ENCODE results near the gene AMIGO1.

AMIGO1 gene

DNA sequence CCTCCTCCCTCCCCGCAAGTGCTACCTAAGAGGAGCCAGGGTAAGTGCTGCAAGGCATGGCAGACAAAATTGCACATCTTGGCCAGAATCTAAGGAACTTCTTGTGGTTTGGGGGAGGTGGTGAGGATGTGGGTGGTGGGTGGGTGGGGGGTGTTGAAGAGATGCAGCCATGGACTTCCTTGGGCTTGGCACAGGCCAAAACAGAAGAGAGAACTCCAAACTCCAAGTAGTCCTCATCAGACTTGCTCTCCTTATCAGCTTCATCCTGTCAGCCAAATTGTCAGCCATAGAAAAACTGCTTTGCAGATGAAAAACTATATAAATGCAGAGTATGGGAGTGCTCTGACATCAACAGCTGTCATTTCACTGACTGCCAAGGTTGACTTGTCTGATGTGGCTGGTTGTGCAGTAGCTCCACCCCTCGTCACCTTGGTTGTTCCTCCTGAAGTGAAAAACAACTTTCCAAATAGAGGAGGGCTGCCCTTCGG is 7.1 kb downstream of the AMIGO1 start:
- DNase-seq (ENCODE audit: low read depth in 2 of 2), result no peak

DNA sequence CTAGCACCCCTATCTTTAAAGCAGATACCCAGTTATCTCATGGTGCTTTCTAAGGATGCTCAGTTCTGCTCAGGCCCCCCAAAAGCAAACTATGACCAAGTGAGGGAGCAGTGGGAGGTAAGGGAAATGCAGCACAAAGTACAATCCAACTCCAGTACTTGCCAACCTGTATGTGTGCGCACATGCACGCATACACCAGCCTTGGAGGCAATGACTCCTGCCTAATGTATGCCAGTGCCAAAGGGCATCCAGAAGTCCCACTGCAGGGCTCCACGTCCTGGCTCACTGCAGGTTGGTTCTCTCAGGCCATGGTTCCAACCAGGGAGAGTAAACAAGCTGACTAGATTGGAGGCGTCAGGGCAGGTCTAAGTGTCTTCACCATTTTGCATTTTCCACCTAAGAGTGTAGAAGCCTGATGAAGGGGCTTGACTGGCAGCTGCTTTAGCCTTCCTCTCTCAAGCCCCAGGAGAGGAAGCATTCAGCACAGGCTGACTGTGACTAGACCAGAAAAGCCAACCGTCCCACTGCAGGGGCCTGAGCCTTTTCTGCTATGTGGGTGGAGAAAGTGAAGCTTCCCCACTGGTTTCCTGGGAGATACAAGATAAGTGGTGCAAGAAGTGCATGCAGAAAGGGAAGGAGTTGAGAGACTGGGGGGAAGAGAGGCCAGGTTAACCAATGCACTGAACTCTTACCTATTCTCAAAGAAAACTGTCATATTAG is 7.7 kb downstream of the AMIGO1 start:
- no peak for DNase-seq (ENCODE audit: low read depth in 2 of 2)

DNA sequence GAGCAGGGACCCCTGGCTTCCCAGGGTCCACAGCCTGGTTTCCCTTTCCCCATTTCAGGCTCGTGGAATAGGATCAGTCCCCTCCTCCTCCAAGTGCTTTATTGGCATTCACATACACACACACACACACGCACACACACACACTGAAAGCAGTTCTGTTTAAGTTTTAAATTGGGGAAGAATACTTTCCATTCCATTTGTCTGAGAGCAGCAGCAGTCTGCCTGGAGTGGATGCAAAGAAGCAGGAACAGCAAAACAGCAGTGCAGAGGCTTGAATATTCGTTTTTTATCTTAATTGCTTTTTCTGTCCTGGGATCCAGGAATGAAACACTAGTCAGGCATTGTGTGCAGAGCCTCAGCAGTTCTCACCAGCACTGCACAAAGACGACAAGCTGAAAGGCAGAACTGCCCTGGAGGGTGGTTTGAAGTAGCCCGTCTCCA is 8.6 kb downstream of the AMIGO1 start:
- no peak for DNase-seq (ENCODE audit: low read depth in 2 of 2)

DNA sequence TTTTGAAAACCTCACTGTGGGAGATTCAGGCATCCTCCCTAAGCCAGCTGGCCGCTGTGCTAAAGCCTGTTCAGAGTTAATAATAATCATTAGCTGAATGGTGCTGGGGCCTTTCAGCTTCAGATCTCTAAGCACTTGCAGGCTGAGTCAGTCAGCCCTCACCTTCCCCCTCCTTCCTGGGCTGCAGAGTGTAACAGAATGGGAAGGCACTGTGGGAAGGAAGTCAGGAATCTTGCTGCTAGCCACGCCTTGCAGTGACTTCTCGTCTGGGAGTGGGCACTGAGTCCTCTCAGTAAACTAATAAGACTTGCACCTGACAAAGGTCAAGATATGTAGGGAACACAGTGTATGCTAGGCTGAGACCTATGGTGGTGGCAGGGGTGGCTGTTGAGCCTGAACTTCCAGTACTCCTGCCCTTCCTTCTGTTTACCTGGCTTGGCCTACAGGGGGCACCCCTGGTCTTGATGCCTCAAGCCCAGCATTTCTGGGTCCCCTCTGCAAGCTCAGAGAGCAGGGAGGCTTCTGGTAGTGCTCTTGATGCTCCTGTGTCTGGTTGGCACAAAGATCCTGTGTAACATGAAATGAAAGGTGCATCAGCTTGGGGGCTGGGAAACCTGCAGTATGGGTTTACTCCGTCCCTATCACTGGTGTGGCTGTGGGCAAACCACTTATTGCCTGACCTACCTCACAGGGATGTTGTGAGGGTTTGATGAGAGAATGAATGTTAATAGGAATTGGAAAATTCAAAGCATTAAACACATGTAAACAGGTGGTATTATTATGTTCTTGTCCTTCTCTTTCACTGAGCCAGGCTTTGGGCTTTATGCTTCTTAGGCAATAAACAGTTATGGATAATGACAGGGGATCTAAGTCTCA is 9.6 kb downstream of the AMIGO1 start:
- peak in 1 of 2 donors; percentile 23 for DNase-seq (ENCODE audit: low read depth in 2 of 2)

DNA sequence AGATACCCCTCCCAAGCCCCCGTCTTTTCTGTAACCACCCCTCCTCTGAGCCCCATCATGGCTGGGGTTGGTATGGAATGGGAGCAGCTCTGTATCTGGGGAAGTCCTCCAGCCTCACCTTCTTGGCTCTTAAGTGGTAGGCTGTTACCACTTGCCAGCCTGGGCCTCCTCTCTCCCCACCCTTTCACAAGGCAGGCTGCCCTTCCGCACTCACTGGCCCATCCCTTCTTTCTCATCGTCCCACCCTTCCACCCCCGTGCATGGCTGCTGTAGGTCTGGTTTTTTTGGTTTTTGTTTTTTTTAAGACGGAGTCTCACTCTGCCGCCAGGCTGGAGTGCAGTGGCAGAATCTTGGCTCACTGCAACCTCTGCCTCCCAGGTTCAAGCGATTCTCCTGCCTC is 10.4 kb downstream of the AMIGO1 start:
- no peak for DNase-seq (ENCODE audit: low read depth in 2 of 2)

DNA sequence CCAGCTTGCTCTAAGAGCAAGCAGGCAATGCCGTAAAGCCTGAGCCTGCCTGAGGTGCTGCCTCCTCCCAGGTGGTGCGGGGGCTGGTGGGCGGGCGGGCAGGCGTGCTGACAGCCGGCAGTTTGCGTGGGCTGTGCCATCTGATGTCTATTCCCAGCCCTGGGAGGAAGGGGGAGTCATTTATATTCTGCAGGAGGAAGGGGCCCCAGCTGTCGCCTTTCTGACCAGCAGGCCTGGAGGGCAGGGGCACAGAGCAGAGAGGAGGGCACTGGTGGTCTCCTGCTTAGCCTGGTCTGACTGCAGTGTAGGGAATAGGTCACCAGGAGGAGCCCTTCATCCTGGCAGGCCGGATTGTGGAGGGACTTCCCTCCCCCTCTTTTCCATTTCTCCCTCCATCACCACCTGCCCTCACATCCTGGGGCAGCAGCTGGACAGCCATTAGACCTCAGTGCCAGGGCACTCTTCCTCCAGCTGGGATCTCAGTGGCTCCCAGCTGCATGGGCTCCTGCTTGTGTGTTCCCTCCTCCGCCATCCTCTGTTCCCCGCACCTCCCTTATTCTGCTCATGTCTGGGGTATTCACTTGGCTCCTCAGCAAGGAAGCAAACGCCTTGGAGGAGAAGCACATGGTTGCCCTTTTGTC is 11.2 kb downstream of the AMIGO1 start:
- DNase-seq (ENCODE audit: low read depth in 2 of 2), result no peak

DNA sequence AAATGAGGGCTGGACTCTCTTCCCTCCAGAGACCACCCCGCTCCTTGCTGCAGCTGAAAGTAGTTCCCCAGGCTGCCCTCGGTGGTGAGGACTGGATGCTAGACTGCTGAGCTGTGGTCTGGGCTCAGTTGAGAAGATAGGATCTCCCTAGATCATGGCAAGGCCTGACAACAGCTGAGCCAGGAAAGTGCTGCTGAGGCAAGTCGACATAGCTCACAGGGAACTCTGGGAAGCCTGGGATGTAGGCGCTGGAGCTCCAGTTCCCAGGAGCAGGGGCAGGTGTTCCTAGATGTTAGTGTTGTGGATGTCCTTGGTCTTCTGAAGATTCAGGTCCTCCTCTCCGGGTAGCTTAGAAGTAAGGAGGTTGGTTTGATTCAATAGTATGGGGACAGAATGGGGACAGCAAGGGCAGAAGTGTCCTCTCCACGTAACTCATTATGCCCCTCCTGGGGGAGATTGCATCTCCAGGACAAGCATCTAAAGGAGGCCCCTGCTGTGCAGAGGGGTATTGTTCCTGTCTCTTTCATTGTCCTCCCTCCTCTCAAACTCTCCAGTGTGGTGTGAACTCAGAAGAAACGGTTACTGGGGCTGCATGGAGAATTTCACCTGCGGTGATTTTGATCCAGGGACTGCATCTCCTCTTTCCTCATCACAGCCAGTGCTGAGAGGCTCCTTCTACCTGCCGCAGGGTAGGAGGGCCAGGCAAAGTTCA is 11.9 kb downstream of the AMIGO1 start:
- DNase-seq (ENCODE audit: low read depth in 2 of 2), result no peak

DNA sequence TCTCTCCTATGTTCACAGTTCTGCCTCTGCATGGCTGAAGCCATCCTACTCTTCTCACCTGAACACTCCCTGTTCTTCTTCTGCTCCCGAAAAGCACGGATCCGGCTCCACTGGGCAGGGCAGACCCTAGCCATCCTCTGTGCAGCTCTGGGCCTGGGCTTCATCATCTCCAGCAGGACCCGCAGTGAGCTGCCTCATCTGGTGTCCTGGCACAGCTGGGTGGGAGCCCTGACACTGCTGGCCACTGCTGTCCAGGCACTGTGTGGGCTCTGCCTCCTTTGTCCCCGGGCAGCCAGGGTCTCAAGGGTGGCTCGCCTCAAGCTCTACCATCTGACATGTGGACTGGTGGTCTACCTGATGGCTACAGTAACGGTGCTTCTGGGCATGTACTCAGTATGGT is 13.8 kb downstream of the AMIGO1 start:
- DNase-seq (ENCODE audit: low read depth in 2 of 2), result no peak

DNA sequence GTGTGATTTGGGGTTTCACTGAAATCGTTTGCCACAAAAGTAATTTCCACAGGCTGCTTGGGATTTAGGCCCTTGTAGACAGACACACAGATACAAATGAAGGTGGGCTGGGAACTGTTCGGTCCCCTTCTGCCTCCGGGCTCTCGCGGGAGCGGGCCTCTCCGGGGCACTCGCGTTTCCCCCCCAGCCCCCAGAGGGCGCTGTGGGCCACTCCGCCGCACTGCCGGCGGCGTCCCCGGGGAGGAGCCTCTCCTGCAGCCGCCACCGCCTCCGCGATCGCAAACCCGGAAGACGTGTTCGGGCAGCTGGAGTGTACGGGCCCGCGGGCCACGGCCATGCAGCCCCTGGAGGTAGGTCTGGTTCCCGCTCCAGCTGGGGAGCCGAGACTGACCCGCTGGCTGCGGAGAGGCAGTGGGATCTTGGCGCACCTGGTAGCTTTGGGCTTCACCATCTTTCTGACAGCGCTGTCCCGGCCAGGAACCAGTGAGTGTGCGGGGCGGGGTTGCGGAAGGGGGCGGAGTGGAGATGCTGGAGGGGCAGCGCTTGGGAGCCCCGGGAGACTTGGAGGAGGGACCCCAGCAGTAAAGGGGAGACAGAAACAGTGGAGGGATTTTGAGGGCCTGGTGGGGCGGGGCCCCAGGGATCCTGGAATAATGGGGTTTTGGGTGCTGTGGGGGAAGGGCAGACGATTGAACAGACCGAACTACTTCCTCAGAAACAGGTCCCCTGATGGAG is 15.6 kb downstream of the AMIGO1 start, which contains the start of gene CYB561D1:
CYB561D1 (plus strand) TSS at position 290 of the 735 bp plus-strand sequence; CDS start at position 336, 46 bp downstream.
- peak; percentile 74 to 77 for DNase-seq (ENCODE audit: low read depth in 2 of 2)

DNA sequence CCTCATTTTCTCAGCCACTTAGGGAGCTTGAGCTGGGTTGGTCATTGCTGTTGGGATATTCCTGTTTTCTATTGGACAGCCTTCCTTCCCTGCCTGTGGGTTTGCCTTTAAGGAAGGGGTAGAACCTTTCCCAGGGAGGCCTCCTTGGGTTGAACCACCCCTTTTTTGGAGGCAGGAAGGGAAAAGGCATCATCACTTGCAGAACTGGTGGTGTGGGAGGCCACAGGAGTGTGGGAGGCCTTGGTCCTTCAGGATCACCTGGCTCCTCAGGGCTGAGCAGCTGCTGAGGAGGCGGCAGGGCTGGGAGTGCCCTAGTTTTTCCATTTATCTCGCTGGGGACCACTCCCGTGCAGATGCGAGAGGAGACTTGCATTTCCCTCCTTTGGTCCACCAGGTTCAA is 16.3 kb downstream of the AMIGO1 start:
- DNase-seq (ENCODE audit: low read depth in 2 of 2), result no peak

DNA sequence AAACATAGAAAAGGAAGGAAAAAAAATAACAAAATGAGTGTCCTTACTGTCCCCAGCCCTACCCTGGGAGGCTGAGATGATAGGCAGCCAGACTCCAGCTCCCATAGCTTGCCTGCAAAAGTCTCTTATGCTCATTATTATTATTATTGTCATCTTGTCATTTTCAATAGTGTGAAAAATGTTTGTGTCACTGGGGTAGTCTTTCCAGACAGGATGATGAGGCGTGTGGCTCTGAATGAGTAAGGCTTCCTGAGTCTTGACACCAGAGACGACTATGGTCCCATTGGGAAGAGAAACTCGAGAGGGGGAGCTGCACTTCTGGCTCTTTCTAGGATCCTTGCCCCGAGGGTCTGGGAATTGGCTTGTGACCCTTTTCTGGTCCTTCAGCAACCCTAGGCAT is 16.7 kb downstream of the AMIGO1 start:
- DNase-seq (ENCODE audit: low read depth in 2 of 2), result no peak

DNA sequence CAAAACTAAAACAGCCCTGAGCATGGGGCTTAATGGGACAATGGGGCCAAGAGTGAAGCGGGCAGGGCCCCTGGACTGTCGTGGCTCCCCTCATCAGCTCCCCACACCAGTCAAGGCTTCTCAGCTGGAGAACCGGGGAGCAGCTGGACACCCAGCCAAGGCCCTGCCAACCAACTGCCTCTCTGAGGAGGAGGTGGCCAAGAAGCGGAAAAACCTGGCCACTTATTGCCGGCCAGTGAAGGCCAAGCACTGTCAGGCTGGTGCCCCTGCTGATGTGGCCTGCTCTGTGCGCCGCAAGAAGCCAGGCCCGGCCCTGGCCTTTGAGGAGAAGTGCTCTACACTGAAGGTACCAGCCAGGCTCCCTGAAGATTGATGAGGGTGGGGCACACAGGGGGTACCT is 18.2 kb downstream of the AMIGO1 start:
- DNase-seq (ENCODE audit: low read depth in 2 of 2), result no peak

DNA sequence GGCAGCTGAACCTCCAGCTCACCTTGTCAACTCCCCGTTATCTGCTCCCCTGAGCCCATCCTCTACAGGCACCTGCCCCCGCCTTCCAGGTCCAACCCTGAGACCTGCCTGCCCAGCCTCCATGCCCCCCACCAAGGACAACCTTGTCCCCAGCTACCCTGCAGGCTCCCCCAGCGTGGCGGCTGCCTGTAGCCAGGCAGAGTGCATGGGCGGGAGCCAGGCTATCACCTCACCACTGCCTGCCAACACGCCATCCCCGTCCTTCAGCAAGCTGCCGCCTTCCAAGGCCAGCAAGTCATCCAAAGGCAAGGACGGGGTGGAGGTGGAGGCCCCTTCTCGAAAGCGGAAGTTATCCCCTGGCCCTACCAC is 18.6 kb downstream of the AMIGO1 start:
- no peak for DNase-seq (ENCODE audit: low read depth in 2 of 2)

DNA sequence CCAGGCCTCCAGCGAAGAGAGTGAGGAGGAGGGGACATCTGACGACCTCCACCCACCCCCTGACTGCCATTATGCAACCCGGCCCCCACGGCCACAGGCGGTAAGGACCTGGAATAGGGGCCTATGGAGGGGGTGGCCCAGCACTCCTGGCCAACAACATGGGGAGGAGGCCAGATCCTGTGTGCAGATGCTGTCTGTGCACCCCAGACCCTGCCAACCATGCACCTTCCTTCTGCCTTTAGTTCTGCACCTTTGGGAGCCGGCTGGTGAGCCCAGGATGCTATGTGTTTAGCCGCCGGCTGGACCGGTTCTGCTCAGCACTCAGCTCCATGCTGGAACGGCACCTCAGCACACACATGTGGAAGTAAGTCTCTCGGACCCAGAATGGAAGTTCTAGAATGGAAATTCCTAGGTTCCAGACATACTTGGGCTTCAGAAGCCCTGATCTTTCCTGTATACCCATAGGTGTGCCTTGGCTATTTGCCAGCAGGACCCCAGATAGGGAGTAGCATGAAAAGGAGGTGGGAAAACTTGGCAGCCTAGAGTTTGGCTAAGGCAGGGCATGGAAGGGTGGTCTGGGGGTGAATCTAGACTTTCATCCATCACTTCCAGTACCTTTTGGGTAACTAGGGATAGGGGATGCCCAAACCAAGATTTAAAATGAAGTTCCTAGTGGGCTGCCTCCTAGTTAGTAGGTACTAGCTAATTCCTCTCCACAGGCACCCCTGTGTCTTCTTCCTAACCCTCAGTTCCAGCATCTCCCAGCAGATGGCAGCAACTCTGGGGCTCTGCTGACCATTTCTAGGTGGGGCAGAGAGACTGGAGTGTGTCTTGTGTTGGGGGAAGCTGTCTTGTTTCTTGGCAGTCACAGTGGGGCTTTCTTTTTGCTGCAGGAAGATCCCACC is 19.2 kb downstream of the AMIGO1 start:
- peak in 1 of 2 donors; percentile 51 for DNase-seq (ENCODE audit: low read depth in 2 of 2)

DNA sequence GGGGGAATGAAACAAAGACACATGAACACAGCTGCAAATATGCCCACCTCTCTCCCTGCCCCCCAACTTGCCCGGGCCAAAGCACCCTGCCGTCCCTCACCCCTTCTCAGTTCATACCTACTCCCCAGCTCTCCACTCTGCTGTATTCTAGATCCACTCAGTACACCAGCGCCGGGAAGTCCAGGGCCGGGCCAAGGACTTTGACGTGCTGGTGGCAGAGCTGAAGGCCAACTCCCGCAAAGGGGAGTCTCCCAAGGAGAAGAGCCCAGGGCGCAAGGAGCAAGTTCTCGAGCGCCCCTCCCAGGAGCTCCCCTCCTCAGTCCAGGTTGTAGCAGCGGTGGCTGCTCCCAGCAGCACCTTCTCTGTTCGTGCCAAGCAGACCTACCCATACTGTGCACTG is 20.8 kb downstream of the AMIGO1 start:
- DNase-seq (ENCODE audit: low read depth in 2 of 2), result no peak

DNA sequence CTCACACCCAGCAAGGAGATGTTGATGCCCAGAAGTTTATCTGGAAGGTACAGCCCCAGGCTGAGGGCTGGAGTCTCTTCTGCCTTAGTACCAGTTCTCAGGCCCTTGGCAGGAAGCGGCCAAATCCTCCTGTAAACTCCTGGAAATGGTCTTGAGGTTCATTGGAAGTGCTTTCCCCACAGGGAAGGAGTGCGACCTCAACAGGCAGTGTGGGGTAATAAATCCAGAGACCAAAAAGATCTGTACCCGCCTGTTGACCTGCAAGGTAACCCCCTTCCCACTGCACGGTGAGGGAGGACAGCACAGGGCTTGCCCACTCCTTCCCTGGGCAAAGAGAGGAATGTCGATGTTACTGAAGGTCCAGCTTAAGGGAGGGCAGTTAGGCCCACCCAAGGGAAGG is 21.3 kb downstream of the AMIGO1 start:
- DNase-seq (ENCODE audit: low read depth in 2 of 2), result no peak

DNA sequence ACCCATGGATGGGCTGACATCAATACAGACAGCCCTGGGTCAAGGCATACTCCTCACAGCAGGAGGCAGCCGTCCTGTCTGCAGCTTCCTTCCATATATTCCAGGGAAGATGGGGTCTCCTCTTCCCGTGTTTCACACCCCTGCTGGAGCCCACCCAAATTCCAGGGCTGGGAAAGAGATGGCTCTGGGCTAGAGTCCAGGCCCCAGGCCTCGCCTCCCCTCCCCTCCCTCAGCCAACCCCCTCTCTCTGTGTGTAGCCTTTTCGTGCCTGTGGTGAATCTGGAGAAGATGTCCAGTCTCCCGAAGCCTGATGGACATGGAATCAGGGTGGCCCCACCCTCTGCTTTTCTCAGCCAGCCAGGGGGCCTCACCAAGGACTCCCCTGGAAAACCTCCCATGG is 22.3 kb downstream of the AMIGO1 start:
- no peak for DNase-seq (ENCODE audit: low read depth in 2 of 2)

DNA sequence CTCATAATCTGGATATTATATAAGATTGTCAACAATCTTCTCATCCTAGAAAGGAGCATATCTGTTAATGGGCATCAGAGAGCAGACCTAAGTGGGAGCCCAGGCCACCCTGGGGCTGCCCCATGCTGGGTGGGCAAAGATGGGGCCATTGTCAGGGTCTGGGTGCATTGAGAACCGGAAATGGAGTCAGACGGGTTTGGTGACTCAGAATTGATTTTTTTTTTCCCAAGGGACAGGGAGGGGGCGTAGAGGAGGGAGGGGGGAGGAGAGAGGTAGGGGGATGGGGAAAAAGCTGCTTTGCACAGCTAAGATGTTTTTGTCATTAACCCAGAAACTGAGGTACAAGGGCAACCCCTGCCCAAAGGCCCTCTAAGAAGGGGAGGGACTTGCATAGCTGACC is 24.5 kb downstream of the AMIGO1 start:
- DNase-seq (ENCODE audit: low read depth in 2 of 2), result no peak

DNA sequence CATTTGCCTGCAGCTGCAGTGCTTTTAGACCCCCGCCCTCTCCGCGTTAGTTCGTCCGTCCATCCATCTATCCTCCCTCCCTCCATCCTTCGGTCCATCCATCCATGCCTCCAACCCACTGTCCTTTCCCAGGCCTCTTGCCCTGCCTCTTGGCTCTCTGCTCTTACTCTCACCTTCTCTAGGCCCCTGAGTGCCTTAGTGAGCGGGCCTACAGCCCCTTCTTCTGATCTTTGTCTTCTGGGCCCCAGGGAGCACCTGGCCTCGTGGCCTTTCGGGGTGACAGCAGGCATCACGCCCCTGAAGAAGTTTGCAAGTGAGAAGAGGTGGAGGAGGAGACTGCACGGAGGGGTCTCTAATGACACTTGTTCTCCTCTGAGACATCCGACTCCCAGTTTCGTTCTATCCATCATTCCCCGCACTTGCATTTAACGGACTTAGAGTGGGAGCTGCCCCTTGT is 25.0 kb downstream of the AMIGO1 start:
- DNase-seq (ENCODE audit: low read depth in 2 of 2), result no peak
